Measurements from ENCODE around the gene COTL1.
A peak's percentile ranks its signal among the peaks of the same experiment; 100 is the strongest.
"Not testable (repeated sequence)": the region's sequence is repeated elsewhere in the genome, so short reads cannot be mapped to it uniquely, and the experiment has no call there.

COTL1 gene

GRCh38 chr16:84643180-84643583 is 25.3 kb upstream of the COTL1 start:
- no peak for DNase-seq (ENCODE audit: low spot score)

GRCh38 chr16:84641643-84642358 is 23.9 kb upstream of the COTL1 start:
- no peak for DNase-seq (ENCODE audit: low spot score)

- DNase-seq (ENCODE audit: low spot score) = no peak
Observed at GRCh38 chr16:84640145-84640544, 22.3 kb upstream of the COTL1 start.

- DNase-seq (ENCODE audit: low spot score) = no peak
Observed at GRCh38 chr16:84638231-84638806, 20.4 kb upstream of the COTL1 start.

GRCh38 chr16:84637709-84638108 is 19.8 kb upstream of the COTL1 start:
- no peak for DNase-seq (ENCODE audit: low spot score)

- no peak for DNase-seq (ENCODE audit: low spot score)
Observed at GRCh38 chr16:84635702-84636101, 17.8 kb upstream of the COTL1 start.

GRCh38 chr16:84633622-84634021 is 15.7 kb upstream of the COTL1 start:
- DNase-seq (ENCODE audit: low spot score) = peak; percentile 42

GRCh38 chr16:84632862-84633261 is 15.0 kb upstream of the COTL1 start:
- DNase-seq (ENCODE audit: low spot score) = not testable (repeated sequence)

- DNase-seq (ENCODE audit: low spot score) = no peak
Observed at GRCh38 chr16:84631886-84632285, 14.0 kb upstream of the COTL1 start.

GRCh38 chr16:84631153-84631466 is 13.2 kb upstream of the COTL1 start:
- DNase-seq (ENCODE audit: low spot score) = no peak

- DNase-seq (ENCODE audit: low spot score) = no peak
Observed at GRCh38 chr16:84630446-84631152, 12.7 kb upstream of the COTL1 start.

- DNase-seq (ENCODE audit: low spot score) = no peak
Observed at GRCh38 chr16:84630009-84630408, 12.1 kb upstream of the COTL1 start.

GRCh38 chr16:84629580-84629979 is 11.7 kb upstream of the COTL1 start:
- DNase-seq (ENCODE audit: low spot score) = no peak

- no peak for DNase-seq (ENCODE audit: low spot score)
Observed at GRCh38 chr16:84628226-84628731, 10.4 kb upstream of the COTL1 start.

GRCh38 chr16:84625556-84625955 is 7.7 kb upstream of the COTL1 start:
- DNase-seq (ENCODE audit: low spot score) = no peak

GRCh38 chr16:84620913-84621312 is 3.0 kb upstream of the COTL1 start:
- DNase-seq (ENCODE audit: low spot score) = not testable (repeated sequence)

- no peak for DNase-seq (ENCODE audit: low spot score)
Observed at GRCh38 chr16:84618581-84619460, 943 bp upstream of the COTL1 start.

- no peak for DNase-seq (ENCODE audit: low spot score)
Observed at GRCh38 chr16:84617041-84617790, 662 bp downstream of the COTL1 start.

GRCh38 chr16:84616515-84616914 is 1.4 kb downstream of the COTL1 start:
- no peak for DNase-seq (ENCODE audit: low spot score)

GRCh38 chr16:84614968-84615813 is 2.7 kb downstream of the COTL1 start:
- DNase-seq (ENCODE audit: low spot score) = no peak

- no peak for DNase-seq (ENCODE audit: low spot score)
Observed at GRCh38 chr16:84614623-84614967, 3.3 kb downstream of the COTL1 start.

Data from pons (tissue), 1 donor.